Common myeloid progenitor, CD34-positive (primary cell): ENCODE results near the gene FAM167B. TPM values are rescaled to one million over a fixed set of nuclear protein-coding genes. Genes with fewer than 3 reads are reported as not detected.

Experiments used
- CTCF ChIA-PET: fragments of 350-600 bp; sonication (Branson Sonifier 250); formaldehyde crosslinking; loops from one replicate; lab custom pipeline; 2021; ENCODE audit warnings: antibody characterized with exemption; lab: Charles Lee
- POLR2A ChIA-PET: fragments of 350-600 bp; sonication (Branson Sonifier 250); formaldehyde crosslinking; loops from one replicate; lab custom pipeline; 2021; ENCODE audit warnings: antibody characterized with exemption; lab: Charles Lee
- DNase-seq, 3 donors: peaks; one replicate each; pipeline versions ENCODE4 v3.0.0 to v3.0.0-alpha.2; 2013
- H3K27ac ChIP-seq, 2 experiments: 1 replicate in 1 of 2; 2 replicates in 1 of 2; pipeline ENCODE4 v1.7.0; 2013; ENCODE audit warnings: inconsistent platforms in 2 of 2, low read length in 2 of 2, mild to moderate bottlenecking in 2 of 2, low read depth in 1 of 2, moderate library complexity in 1 of 2; ENCODE audit not compliant: severe bottlenecking in 2 of 2, insufficient read depth in 1 of 2, poor library complexity in 1 of 2
- H3K27me3 ChIP-seq, 5 experiments: replicated peaks in 2 of 5; 1 replicate in 3 of 5; 2 replicates in 2 of 5; pipeline versions ENCODE4 v1.6.1 to v1.7.0; 2013; ENCODE audit warnings: low read length in 4 of 5, mild to moderate bottlenecking in 2 of 5, moderate library complexity in 2 of 5, inconsistent platforms in 1 of 5; ENCODE audit not compliant: insufficient read depth in 5 of 5, control insufficient read depth in 4 of 5
- H3K36me3 ChIP-seq, 4 experiments: 1 replicate in 2 of 4; 2 replicates in 2 of 4; pipeline versions ENCODE4 v1.6.1 to v1.7.0; 2013; ENCODE audit warnings: low read length in 3 of 4, control low read depth in 1 of 4, mild to moderate bottlenecking in 1 of 4; ENCODE audit not compliant: control insufficient read depth in 4 of 4, insufficient read depth in 4 of 4
- H3K4me1 ChIP-seq, 4 experiments: 1 replicate in 3 of 4; 2 replicates in 1 of 4; pipeline versions ENCODE4 v1.6.1 to v1.7.1; 2013; ENCODE audit warnings: low read length in 3 of 4, mild to moderate bottlenecking in 3 of 4, control low read depth in 1 of 4, inconsistent platforms in 1 of 4, moderate library complexity in 1 of 4; ENCODE audit not compliant: control insufficient read depth in 4 of 4, insufficient read depth in 4 of 4; ENCODE audit errors: control extremely low read depth in 1 of 4
- H3K4me3 ChIP-seq, 7 experiments: 1 replicate in 4 of 7; 2 replicates in 3 of 7; pipeline versions ENCODE4 v1.5.1 to v1.7.0; 2013; ENCODE audit warnings: mild to moderate bottlenecking in 7 of 7, low read length in 6 of 7, moderate library complexity in 6 of 7, inconsistent platforms in 2 of 7, low read depth in 2 of 7, control low read depth in 1 of 7; ENCODE audit not compliant: insufficient read depth in 4 of 7, control insufficient read depth in 1 of 7; ENCODE audit errors: extremely low read depth in 1 of 7
- H3K9me3 ChIP-seq, 5 experiments: 1 replicate in 4 of 5; 2 replicates in 1 of 5; pipeline versions ENCODE4 v1.6.1 to v1.7.1; 2013; ENCODE audit warnings: low read length in 4 of 5, mild to moderate bottlenecking in 2 of 5, inconsistent platforms in 1 of 5, low read depth in 1 of 5, moderate library complexity in 1 of 5; ENCODE audit not compliant: control insufficient read depth in 4 of 5, insufficient read depth in 2 of 5; ENCODE audit errors: control extremely low read depth in 1 of 5
- WGBS: methylation state at CpG from one replicate; pipeline ENCODE4 v1.1.5; 2013; ENCODE audit not compliant: insufficient coverage; 5-methylcytosine and 5-hydroxymethylcytosine counted together
- polyA plus RNA-seq: library from polyadenylated mRNA; unstranded; fragments of 120-200 nt; gene quantifications from one replicate; pipeline ENCODE4 v1.2.1, GENCODE V29; 2013

The FAM167B gene
- 0.38 TPM for polyA plus RNA-seq

- WGBS = 88% methylated on average over 3 of the region's 3 CpGs
- DNase-seq = no peak
Observed at GRCh38 chr1:32246888-32247273, at the start of gene FAM167B. Gene FAM167B, plus strand, starts transcription at chr1:32247222. Its CDS starts 200 bp downstream, at chr1:32247422.

GRCh38 chr1:32197837-32198236 lies 49.2 kb upstream of the FAM167B start:
- H3K36me3 ChIP-seq = peaks cover 3 to 57% (median 49%) of the 10 kb centered on the region in 4 experiments
- no peaks in the 10 kb centered on the region for H3K9me3 ChIP-seq
- peaks cover 3 to 48% (median 40%) of the 10 kb centered on the region in 4 experiments for H3K4me1 ChIP-seq
- no peak overlapping the region for H3K27ac ChIP-seq
- DNase-seq = no peak
- no peak overlapping the region for H3K4me3 ChIP-seq
- CTCF ChIA-PET = interaction anchor here (0.9 to 8.7 kb wide), 6 partner anchors 11 to 19 kb away, joined by 3 to 48 read pairs (median 5); partner anchors contain the start of genes DCDC2B and TXLNA
- H3K27me3 ChIP-seq = no peaks in the 10 kb centered on the region
- WGBS = 100% methylated on average over 4 of the region's 6 CpGs
- POLR2A ChIA-PET = no interaction called here

More at GRCh38 chr1:32246888-32247273, at the start of gene FAM167B:
- Histone ChIP-seq H3K27me3 (no peaks in the 10 kb centered on the region), H3K4me1 (peaks cover 11 to 58% (median 50%) of the 10 kb centered on the region in 4 experiments), H3K27ac (no peak within 1 kb of the TSS), H3K9me3 (no peaks in the 10 kb centered on the region), H3K36me3 (no peaks in the 10 kb centered on the region), H3K4me3 (peak within 1 kb of the TSS in 2 of 7 experiments; percentile 8 to 50)
- POLR2A ChIA-PET = interaction anchor here (0.6 to 1.0 kb wide), 2 partner anchors 12 to 128 kb away, joined by 3 to 5 read pairs; no protein-coding TSS in a partner anchor
- CTCF ChIA-PET = interaction anchor here (1.0 to 4.4 kb wide), 6 partner anchors 11 to 108 kb away, joined by 3 to 40 read pairs (median 8); no protein-coding TSS in a partner anchor

GRCh38 chr1:32198237-32199042 lies 48.6 kb upstream of the FAM167B start:
- peaks cover 3 to 51% (median 43%) of the 10 kb centered on the region in 4 experiments for H3K36me3 ChIP-seq
- no peak for DNase-seq

GRCh38 chr1:32199043-32199716 lies 47.8 kb upstream of the FAM167B start:
- Histone ChIP-seq H3K4me3 (no peak overlapping the region), H3K9me3 (no peaks in the 10 kb centered on the region), H3K27me3 (no peaks in the 10 kb centered on the region), H3K4me1 (peaks cover 3 to 48% (median 40%) of the 10 kb centered on the region in 4 experiments), H3K27ac (no peak overlapping the region), H3K36me3 (peaks cover 3 to 48% (median 42%) of the 10 kb centered on the region in 4 experiments)
- 100% methylated on average over 1 of the region's 4 CpGs for WGBS
- no peak for DNase-seq
- POLR2A ChIA-PET = no interaction called here
- CTCF ChIA-PET = interaction anchor here (8.7 kb wide), 1 partner anchor 16 kb away, joined by 48 read pairs; no protein-coding TSS in a partner anchor

More at GRCh38 chr1:32198237-32199042, 48.6 kb upstream of the FAM167B start:
- ChIA-PET CTCF (interaction anchor here (0.9 to 8.7 kb wide), 3 partner anchors 17 to 19 kb away, joined by 3 to 48 read pairs (median 3); partner anchors contain the start of gene TXLNA), POLR2A (no interaction called here)
- peaks cover 3 to 48% (median 40%) of the 10 kb centered on the region in 4 experiments for H3K4me1 ChIP-seq
- 91% methylated on average over 3 of the region's 3 CpGs for WGBS
- H3K27me3 ChIP-seq = no peaks in the 10 kb centered on the region
- H3K4me3 ChIP-seq = no peak overlapping the region
- no peaks in the 10 kb centered on the region for H3K9me3 ChIP-seq
- no peak overlapping the region for H3K27ac ChIP-seq

GRCh38 chr1:32199717-32200072 lies 47.3 kb upstream of the FAM167B start:
- Histone ChIP-seq H3K36me3 (peaks cover 0 to 44% (median 37%) of the 10 kb centered on the region in 4 experiments), H3K9me3 (no peaks in the 10 kb centered on the region), H3K4me3 (peak overlapping the region in 2 of 7 experiments; percentile 77 to 80), H3K27me3 (no peaks in the 10 kb centered on the region), H3K27ac (no peak overlapping the region), H3K4me1 (peaks cover 3 to 48% (median 40%) of the 10 kb centered on the region in 4 experiments)
- CTCF ChIA-PET = interaction anchor here (1.5 to 8.7 kb wide), 2 partner anchors 12 to 16 kb away, joined by 6 to 48 read pairs; no protein-coding TSS in a partner anchor
- DNase-seq = no peak
- POLR2A ChIA-PET = no interaction called here
- 97% methylated on average over 3 of the region's 6 CpGs for WGBS

- peaks cover 0 to 36% (median 30%) of the 10 kb centered on the region in 4 experiments for H3K36me3 ChIP-seq
- H3K9me3 ChIP-seq = no peaks in the 10 kb centered on the region
- H3K4me3 ChIP-seq = peak within 1 kb of the TSS; percentile 44 to 80 (median 67)
- DNase-seq = peak in 2 of 3 donors; percentile 55 to 66
- CTCF ChIA-PET = interaction anchor here (0.8 to 8.7 kb wide), 7 partner anchors 8 to 100 kb away, joined by 3 to 48 read pairs (median 5); no protein-coding TSS in a partner anchor
- peak within 1 kb of the TSS; percentile 51 to 67 for H3K27ac ChIP-seq
- H3K27me3 ChIP-seq = no peaks in the 10 kb centered on the region
- WGBS = 1% methylated on average over 24 of the region's 34 CpGs
- H3K4me1 ChIP-seq = peaks cover 3 to 47% (median 41%) of the 10 kb centered on the region in 4 experiments
- POLR2A ChIA-PET = interaction anchor here (0.9 kb wide), 1 partner anchor 13 kb away, joined by 3 read pairs; no protein-coding TSS in a partner anchor
Observed at GRCh38 chr1:32200226-32201010, 46.6 kb upstream of the FAM167B start, which contains the start of gene CCDC28B. Gene CCDC28B, plus strand, starts transcription at chr1:32200595. Its CDS starts 1,341 bp downstream, at chr1:32201936.
